Adrenal gland (tissue), 5 donors: Measurements from ENCODE around the gene ULBP3.

Source experiments
- CTCF ChIP-seq, 6 experiments: fragments of 450-650 bp in 4 of 6; fragments of 200-600 bp in 2 of 6; sonication (generic) in 1 of 6; IDR thresholded peaks; 1 replicate in 5 of 6; 2 replicates in 1 of 6; pipeline versions ENCODE4 v1.5.1 to v1.8.0; 2016 to 2021; ENCODE audit warnings: antibody characterized with exemption in 6 of 6, mild to moderate bottlenecking in 2 of 6, moderate library complexity in 1 of 6
- POLR2A ChIP-seq, 2 donors: fragments of 450-650 bp; IDR thresholded peaks; one replicate each; pipeline ENCODE4 v1.6.1; 2017; ENCODE audit warnings: antibody characterized with exemption in 2 of 2, mild to moderate bottlenecking in 2 of 2, moderate library complexity in 1 of 2
- donor health status: DM: no; HTN: no; CAD: no.

DNA sequence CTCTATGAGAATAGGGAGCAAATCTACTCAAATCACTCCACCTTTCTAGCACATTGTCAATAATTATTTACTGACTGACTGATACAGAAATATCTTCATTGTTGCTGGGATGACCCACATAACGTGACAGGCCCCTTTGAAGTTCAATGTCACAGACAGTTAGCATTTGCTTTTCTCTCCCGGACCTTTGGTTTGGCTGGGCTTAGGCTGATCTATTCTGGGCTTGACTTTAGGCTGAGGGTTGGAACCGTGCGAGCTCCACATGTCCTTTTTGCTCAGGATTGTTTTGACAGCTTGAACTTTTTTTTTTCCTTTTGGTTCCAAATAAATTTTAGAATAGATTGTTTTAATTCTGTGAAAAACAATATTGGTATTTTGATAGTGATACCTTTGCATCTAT is 12.0 kb downstream of the ULBP3 start:
- TF ChIP-seq CTCF (IDR thresholded peaks at IDR 0.05), result no peak
- TF ChIP-seq POLR2A (IDR thresholded peaks at IDR 0.05), result no peak
